Panc1 (cell line): ENCODE data around the gene TBC1D13. TPM values are rescaled to one million over a fixed set of nuclear protein-coding genes. Genes with fewer than 3 reads are reported as not detected.

Experiments
- ATAC-seq: fragments of 200-7000 bp; cut with Tn5 transposase; 2 replicates; pipeline ENCODE4 v1.9.1; 2020; ENCODE audit warnings: mild to moderate bottlenecking, moderate library complexity
- BruUV-seq: library from RNA; stranded (reverse); fragments of 400-500 nt; replicated peaks from 2 replicates; lab custom pipeline; 2021; lab: Mats Ljungman, UMichigan
- CTCF ChIA-PET: fragments of 300-600 bp; sonication (Branson Sonifier 250); formaldehyde crosslinking; loops from one replicate; lab custom pipeline; 2022; ENCODE audit warnings: antibody characterized with exemption; lab: Charles Lee
- POLR2A ChIA-PET: fragments of 300-600 bp; sonication (Branson Sonifier 250); formaldehyde crosslinking; loops from one replicate; lab custom pipeline; 2022; ENCODE audit warnings: antibody characterized with exemption; lab: Charles Lee
- DNase-seq: peaks from one replicate; pipeline ENCODE4 v3.0.0-alpha.2; 2010; ENCODE audit warnings: low read depth, low spot score
- H3K27ac ChIP-seq: 2 replicates; pipeline ENCODE4 v1.5.1; 2011; ENCODE audit warnings: mild to moderate bottlenecking, low read length, inconsistent platforms
- H3K27me3 ChIP-seq: fragments of 200-500 bp; sonication (Bioruptor generic); 2 replicates; pipeline ENCODE4 v1.6.0; 2014; ENCODE audit warnings: low read length, inconsistent platforms; ENCODE audit not compliant: control insufficient read depth, insufficient read depth
- H3K36me3 ChIP-seq: fragments of 200-500 bp; sonication (Bioruptor generic); 2 replicates; pipeline ENCODE4 v1.5.1; 2014; ENCODE audit warnings: inconsistent platforms, mild to moderate bottlenecking, low read length, moderate library complexity; ENCODE audit not compliant: control insufficient read depth, insufficient read depth
- H3K4me1 ChIP-seq: 2 replicates; pipeline ENCODE4 v1.5.1; 2011; ENCODE audit warnings: inconsistent platforms, mild to moderate bottlenecking, low read length, moderate library complexity; ENCODE audit not compliant: control insufficient read depth, insufficient read depth
- H3K4me3 ChIP-seq, 2 experiments: 2 replicates each; pipeline ENCODE4 v1.5.1; 2011 to 2012; ENCODE audit warnings: low read depth in 2 of 2, low read length in 2 of 2, mild to moderate bottlenecking in 2 of 2, inconsistent platforms in 1 of 2, moderate library complexity in 1 of 2
- H3K9me3 ChIP-seq: fragments of 200-500 bp; sonication (Bioruptor generic); 2 replicates; pipeline ENCODE4 v1.5.1; 2014; ENCODE audit warnings: low read depth, mild to moderate bottlenecking, inconsistent platforms, low read length, moderate library complexity; ENCODE audit not compliant: control insufficient read depth, insufficient read depth
- POLR2AphosphoS5 ChIP-seq: IDR thresholded peaks from 2 replicates; pipeline ENCODE4 v1.6.1; 2012; ENCODE audit warnings: mild to moderate bottlenecking, low read depth, low read length, moderate library complexity
- SIN3A ChIP-seq: IDR thresholded peaks from 2 replicates; pipeline ENCODE4 v1.6.1; 2012; ENCODE audit warnings: low read depth, mild to moderate bottlenecking, low read length, moderate library complexity, borderline replicate concordance; ENCODE audit not compliant: insufficient read depth
- TCF7L2 ChIP-seq: IDR thresholded peaks from 2 replicates; pipeline ENCODE4 v1.6.1; 2011; ENCODE audit warnings: mild to moderate bottlenecking, low read depth, low read length, inconsistent platforms
- in situ Hi-C: cut with HindIII; loops from 2 replicates; pipeline ENCODE4 v1.10.0; 2016; ENCODE audit warnings: low sequenced_read_pairs, low pct_unique_long_range_greater_than_20kb
- intact Hi-C: fragments of 100-400 bp; cut with micrococcal nuclease; formaldehyde crosslinking; loops from one replicate; pipeline ENCODE4 v1.10.0; 2022; ENCODE audit not compliant: unreplicated experiment
- total RNA-seq: library from RNA; stranded (reverse); gene quantifications from one replicate; pipeline ENCODE4 v1.2.1, GENCODE V29; 2021; ENCODE audit not compliant: unreplicated experiment
- TF ChIP-seq, protein P1 (sequence below), 2 experiments: IDR thresholded peaks; 2 replicates each; pipeline ENCODE4 v1.6.1; 2011 to 2012; ENCODE audit warnings: low read depth in 2 of 2, control low read depth in 1 of 2, low read length in 1 of 2, mild to moderate bottlenecking in 1 of 2, moderate library complexity in 1 of 2; ENCODE audit not compliant: insufficient read depth in 1 of 2
- TF ChIP-seq, protein P2 (sequence below): fragments of 450-650 bp; IDR thresholded peaks from 2 replicates; pipeline ENCODE4 v1.5.1; 2017; ENCODE audit warnings: mild to moderate bottlenecking

The TBC1D13 gene
- total RNA-seq, 1 experiment from 2014 or later, result 21.3 TPM

DNA sequence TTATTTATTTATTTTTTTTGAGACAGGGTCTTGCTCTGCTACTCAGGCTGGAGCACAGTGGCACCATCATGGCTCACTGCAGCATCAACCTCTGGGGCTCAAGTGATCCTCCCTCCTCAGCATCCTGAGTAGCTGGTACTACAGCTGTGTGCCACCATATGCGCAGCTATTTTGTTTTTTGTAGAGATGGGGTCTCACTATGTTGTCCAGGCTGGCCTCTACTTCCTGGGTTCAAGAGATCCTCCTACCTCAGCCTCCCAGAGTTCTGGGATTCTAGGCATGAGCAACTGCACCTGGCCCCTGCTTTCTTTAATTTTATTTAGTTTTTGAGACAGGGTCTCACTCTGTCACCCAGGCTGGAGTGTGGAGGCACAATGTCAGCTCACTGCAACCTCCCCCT lies 43.6 kb upstream of the TBC1D13 start:
- TF ChIP-seq, protein P1, sequence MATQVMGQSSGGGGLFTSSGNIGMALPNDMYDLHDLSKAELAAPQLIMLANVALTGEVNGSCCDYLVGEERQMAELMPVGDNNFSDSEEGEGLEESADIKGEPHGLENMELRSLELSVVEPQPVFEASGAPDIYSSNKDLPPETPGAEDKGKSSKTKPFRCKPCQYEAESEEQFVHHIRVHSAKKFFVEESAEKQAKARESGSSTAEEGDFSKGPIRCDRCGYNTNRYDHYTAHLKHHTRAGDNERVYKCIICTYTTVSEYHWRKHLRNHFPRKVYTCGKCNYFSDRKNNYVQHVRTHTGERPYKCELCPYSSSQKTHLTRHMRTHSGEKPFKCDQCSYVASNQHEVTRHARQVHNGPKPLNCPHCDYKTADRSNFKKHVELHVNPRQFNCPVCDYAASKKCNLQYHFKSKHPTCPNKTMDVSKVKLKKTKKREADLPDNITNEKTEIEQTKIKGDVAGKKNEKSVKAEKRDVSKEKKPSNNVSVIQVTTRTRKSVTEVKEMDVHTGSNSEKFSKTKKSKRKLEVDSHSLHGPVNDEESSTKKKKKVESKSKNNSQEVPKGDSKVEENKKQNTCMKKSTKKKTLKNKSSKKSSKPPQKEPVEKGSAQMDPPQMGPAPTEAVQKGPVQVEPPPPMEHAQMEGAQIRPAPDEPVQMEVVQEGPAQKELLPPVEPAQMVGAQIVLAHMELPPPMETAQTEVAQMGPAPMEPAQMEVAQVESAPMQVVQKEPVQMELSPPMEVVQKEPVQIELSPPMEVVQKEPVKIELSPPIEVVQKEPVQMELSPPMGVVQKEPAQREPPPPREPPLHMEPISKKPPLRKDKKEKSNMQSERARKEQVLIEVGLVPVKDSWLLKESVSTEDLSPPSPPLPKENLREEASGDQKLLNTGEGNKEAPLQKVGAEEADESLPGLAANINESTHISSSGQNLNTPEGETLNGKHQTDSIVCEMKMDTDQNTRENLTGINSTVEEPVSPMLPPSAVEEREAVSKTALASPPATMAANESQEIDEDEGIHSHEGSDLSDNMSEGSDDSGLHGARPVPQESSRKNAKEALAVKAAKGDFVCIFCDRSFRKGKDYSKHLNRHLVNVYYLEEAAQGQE (IDR thresholded peaks at IDR 0.05; ENCODE audit: insufficient read depth in 1 of 2, low read depth in 2 of 2, low read length in 1 of 2), result no peak
- TF ChIP-seq, protein P2, sequence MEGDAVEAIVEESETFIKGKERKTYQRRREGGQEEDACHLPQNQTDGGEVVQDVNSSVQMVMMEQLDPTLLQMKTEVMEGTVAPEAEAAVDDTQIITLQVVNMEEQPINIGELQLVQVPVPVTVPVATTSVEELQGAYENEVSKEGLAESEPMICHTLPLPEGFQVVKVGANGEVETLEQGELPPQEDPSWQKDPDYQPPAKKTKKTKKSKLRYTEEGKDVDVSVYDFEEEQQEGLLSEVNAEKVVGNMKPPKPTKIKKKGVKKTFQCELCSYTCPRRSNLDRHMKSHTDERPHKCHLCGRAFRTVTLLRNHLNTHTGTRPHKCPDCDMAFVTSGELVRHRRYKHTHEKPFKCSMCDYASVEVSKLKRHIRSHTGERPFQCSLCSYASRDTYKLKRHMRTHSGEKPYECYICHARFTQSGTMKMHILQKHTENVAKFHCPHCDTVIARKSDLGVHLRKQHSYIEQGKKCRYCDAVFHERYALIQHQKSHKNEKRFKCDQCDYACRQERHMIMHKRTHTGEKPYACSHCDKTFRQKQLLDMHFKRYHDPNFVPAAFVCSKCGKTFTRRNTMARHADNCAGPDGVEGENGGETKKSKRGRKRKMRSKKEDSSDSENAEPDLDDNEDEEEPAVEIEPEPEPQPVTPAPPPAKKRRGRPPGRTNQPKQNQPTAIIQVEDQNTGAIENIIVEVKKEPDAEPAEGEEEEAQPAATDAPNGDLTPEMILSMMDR, result no peak
- no peak for TF ChIP-seq TCF7L2
- TF ChIP-seq SIN3A, result no peak
- TF ChIP-seq POLR2AphosphoS5, result no peak
- H3K4me1 ChIP-seq, result no peaks in the 10 kb centered on the region
- no peaks in the 10 kb centered on the region for H3K27me3 ChIP-seq
- no peaks in the 10 kb centered on the region for H3K9me3 ChIP-seq
- DNase-seq (no peak), ATAC-seq (no peak)
- no peak overlapping the region for H3K4me3 ChIP-seq
- intact Hi-C loops (no loop called here), in situ Hi-C loops (no loop called here)
- ChIA-PET POLR2A (no interaction called here), CTCF (no interaction called here)
- BruUV-seq, result no TSS peak
- no peak overlapping the region for H3K27ac ChIP-seq
- no peaks in the 10 kb centered on the region for H3K36me3 ChIP-seq

DNA sequence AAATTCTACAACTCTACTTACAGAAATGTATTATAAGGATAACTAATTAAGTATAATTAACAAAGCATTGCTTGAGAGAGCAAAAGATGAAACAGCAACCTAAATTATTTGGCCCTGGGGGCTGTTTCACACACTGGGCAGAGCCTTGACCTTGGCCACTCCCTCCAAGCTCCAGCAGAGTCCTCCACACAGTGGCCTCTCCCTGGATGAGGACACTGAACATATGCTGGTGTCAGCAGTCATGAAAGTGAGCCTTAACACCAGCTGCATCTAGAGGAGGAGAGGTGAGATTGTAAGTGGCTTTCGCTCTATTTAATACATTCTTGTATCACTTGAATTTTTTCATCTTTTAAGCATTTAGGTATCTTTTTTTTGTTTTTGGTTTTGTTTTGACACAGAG lies 39.8 kb upstream of the TBC1D13 start:
- ATAC-seq (no peak), DNase-seq (no peak)
- Histone ChIP-seq H3K9me3 (no peaks in the 10 kb centered on the region), H3K27me3 (no peaks in the 10 kb centered on the region), H3K4me3 (no peak overlapping the region), H3K27ac (no peak overlapping the region), H3K4me1 (no peaks in the 10 kb centered on the region), H3K36me3 (no peaks in the 10 kb centered on the region)
- BruUV-seq, result no TSS peak
- intact Hi-C loops, result no loop called here
- CTCF ChIA-PET, result interaction anchor here (0.7 kb wide), 1 partner anchor 13 kb away, joined by 3 read pairs; no protein-coding TSS in a partner anchor
- TF ChIP-seq POLR2AphosphoS5, result no peak
- in situ Hi-C loops, result no loop called here
- POLR2A ChIA-PET, result no interaction called here

DNA sequence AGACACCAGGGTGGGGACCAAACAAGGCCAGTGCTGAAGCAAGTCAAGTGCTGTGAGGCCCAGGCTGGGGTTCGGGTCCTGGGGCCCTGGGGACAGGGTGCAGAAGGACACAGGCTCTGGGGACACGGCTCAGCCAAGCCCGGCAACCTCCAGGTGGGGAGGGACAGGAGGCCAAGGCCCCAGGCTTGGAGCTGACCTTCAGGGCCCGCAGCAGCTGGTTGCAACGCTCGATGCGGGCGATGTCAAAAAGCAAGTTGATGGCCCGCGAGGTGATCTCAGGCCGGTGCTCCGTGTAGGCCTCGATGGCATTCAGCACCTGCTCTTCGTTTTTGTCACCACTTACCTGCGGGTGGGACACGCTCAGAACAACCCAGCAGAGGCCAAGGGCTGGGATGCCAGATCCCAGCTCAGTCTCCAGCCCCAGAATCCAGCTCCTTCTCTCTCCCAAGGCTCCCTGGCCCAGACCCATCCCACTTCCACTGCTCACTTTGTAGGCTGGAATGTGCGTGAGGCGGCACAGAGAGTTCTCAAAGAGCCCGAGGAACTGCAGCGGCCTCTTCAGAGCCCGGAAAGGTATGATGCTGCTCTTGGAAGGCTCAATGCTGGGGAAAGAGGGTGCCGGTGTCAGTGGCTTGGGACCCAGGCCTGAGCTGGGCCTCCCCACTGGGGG lies 36.0 kb upstream of the TBC1D13 start:
- TF ChIP-seq, protein P1 (IDR thresholded peaks at IDR 0.05; ENCODE audit: insufficient read depth in 1 of 2, low read depth in 2 of 2, low read length in 1 of 2), result no peak
- TF ChIP-seq, protein P2, result no peak
- TF ChIP-seq POLR2AphosphoS5, result no peak
- no peak for TF ChIP-seq SIN3A
- no peak for TF ChIP-seq TCF7L2
- intact Hi-C loops, result no loop called here
- in situ Hi-C loops, result no loop called here
- Histone ChIP-seq H3K4me1 (no peaks in the 10 kb centered on the region), H3K27ac (no peak overlapping the region), H3K36me3 (no peaks in the 10 kb centered on the region), H3K27me3 (no peaks in the 10 kb centered on the region), H3K9me3 (no peaks in the 10 kb centered on the region), H3K4me3 (no peak overlapping the region)
- ChIA-PET POLR2A (no interaction called here), CTCF (interaction anchor here (0.6 kb wide), 1 partner anchor 17 kb away, joined by 3 read pairs; no protein-coding TSS in a partner anchor)
- no peak for ATAC-seq
- no peak for DNase-seq
- BruUV-seq, result no TSS peak
